GM23338 (cell line): Measurements from ENCODE around the gene PID1. TPM values are rescaled to one million over a fixed set of nuclear protein-coding genes. Genes with fewer than 3 reads are reported as not detected.

ENCODE experiments used
- ATAC-seq: fragments of 200-7000 bp; cut with Tn5 transposase; 3 replicates; pipeline ENCODE4 v1.9.1; 2020
- DNase-seq: peaks from one replicate; pipeline ENCODE4 v3.0.0-alpha.2; 2015; ENCODE audit warnings: low spot score
- H2AFZ ChIP-seq: fragments of 200-600 bp; sonication (generic); 2 replicates; pipeline ENCODE4 v1.8.0; 2016; ENCODE audit warnings: antibody characterized with exemption, mild to moderate bottlenecking, moderate library complexity
- H3F3A ChIP-seq: fragments of 200-600 bp; sonication (generic); replicated peaks from 2 replicates; pipeline ENCODE4 v1.8.0; 2017; ENCODE audit warnings: antibody characterized with exemption, mixed run types, low read depth
- H3K27ac ChIP-seq: fragments of 200-600 bp; sonication (generic); 2 replicates; pipeline ENCODE4 v1.6.1; 2016; ENCODE audit warnings: low read depth
- H3K27me3 ChIP-seq: fragments of 200-600 bp; sonication (generic); 2 replicates; pipeline ENCODE4 v1.8.0; 2016; ENCODE audit warnings: mild to moderate bottlenecking, mixed run types, moderate library complexity; ENCODE audit not compliant: insufficient read depth
- H3K36me3 ChIP-seq: fragments of 200-600 bp; sonication (generic); 2 replicates; pipeline ENCODE4 v1.8.0; 2016; ENCODE audit warnings: mild to moderate bottlenecking; ENCODE audit not compliant: insufficient read depth
- H3K4me1 ChIP-seq: fragments of 200-600 bp; sonication (generic); 2 replicates; pipeline ENCODE4 v1.8.0; 2016; ENCODE audit warnings: mild to moderate bottlenecking, moderate library complexity; ENCODE audit not compliant: insufficient read depth
- H3K4me2 ChIP-seq: fragments of 200-600 bp; sonication (generic); 2 replicates; pipeline ENCODE4 v1.7.1; 2017; ENCODE audit warnings: mixed run types
- H3K4me3 ChIP-seq: fragments of 200-600 bp; sonication (generic); 2 replicates; pipeline ENCODE4 v1.6.1; 2016; ENCODE audit warnings: mixed run types
- H3K79me2 ChIP-seq: fragments of 200-600 bp; sonication (generic); replicated peaks from 2 replicates; pipeline ENCODE4 v1.8.0; 2017; ENCODE audit warnings: mild to moderate bottlenecking; ENCODE audit not compliant: insufficient read depth
- H3K9me2 ChIP-seq: fragments of 200-600 bp; sonication (generic); 2 replicates; pipeline ENCODE4 v1.8.0; 2017; ENCODE audit not compliant: insufficient read depth
- H4K20me1 ChIP-seq: fragments of 200-600 bp; sonication (generic); replicated peaks from 2 replicates; pipeline ENCODE4 v1.8.0; 2017; ENCODE audit warnings: mild to moderate bottlenecking; ENCODE audit not compliant: insufficient read depth
- H3K27ac Mint-ChIP-seq: 2 replicates; pipeline ENCODE4 v1.8.0; 2020; ENCODE audit warnings: inconsistent platforms, mild to moderate bottlenecking, moderate library complexity, mixed read lengths
- H3K27me3 Mint-ChIP-seq: 3 replicates; pipeline ENCODE4 v1.8.0; 2022; ENCODE audit warnings: low read depth, mild to moderate bottlenecking, moderate library complexity, mixed read lengths, inconsistent platforms; ENCODE audit not compliant: insufficient read depth, poor library complexity
- H3K36me3 Mint-ChIP-seq: 3 replicates; pipeline ENCODE4 v1.8.0; 2021; ENCODE audit warnings: low read depth, mild to moderate bottlenecking, inconsistent platforms, moderate library complexity, mixed read lengths
- H3K4me1 Mint-ChIP-seq: 3 replicates; pipeline ENCODE4 v1.8.0; 2020; ENCODE audit warnings: mild to moderate bottlenecking, inconsistent platforms, mixed read lengths
- H3K4me3 Mint-ChIP-seq: 3 replicates; pipeline ENCODE4 v1.8.0; 2021; ENCODE audit warnings: moderate library complexity, mild to moderate bottlenecking, inconsistent platforms, mixed read lengths
- H3K9me3 Mint-ChIP-seq: 3 replicates; pipeline ENCODE4 v1.8.0; 2020; ENCODE audit warnings: moderate library complexity, mild to moderate bottlenecking, inconsistent platforms, mixed read lengths
- CREB1 ChIP-seq: fragments of 250-450 bp; sonication (Bioruptor Pico); IDR thresholded peaks from 2 replicates; pipeline ENCODE4 v1.5.0; 2020; ENCODE audit warnings: low read depth, mild to moderate bottlenecking, moderate library complexity
- EZH2 ChIP-seq: fragments of 200-600 bp; sonication (generic); IDR thresholded peaks from one replicate; pipeline ENCODE4 v1.8.0; 2017; ENCODE audit warnings: antibody characterized with exemption, mild to moderate bottlenecking, low read depth; ENCODE audit not compliant: unreplicated experiment
- EZH2phosphoT487 ChIP-seq: fragments of 200-600 bp; sonication (generic); IDR thresholded peaks from one replicate; pipeline ENCODE4 v1.8.1; 2018; ENCODE audit warnings: antibody characterized with exemption; ENCODE audit not compliant: unreplicated experiment
- JUNB ChIP-seq: IDR thresholded peaks from one replicate; pipeline ENCODE4 v1.6.1; 2016; ENCODE audit warnings: antibody characterized with exemption; ENCODE audit not compliant: unreplicated experiment
- NANOG ChIP-seq: IDR thresholded peaks from 2 replicates; pipeline ENCODE4 v1.6.1; 2016; ENCODE audit warnings: antibody characterized with exemption, borderline replicate concordance
- POLR2AphosphoS5 ChIP-seq: IDR thresholded peaks from 2 replicates; pipeline ENCODE4 v1.6.1; 2016; ENCODE audit warnings: antibody characterized with exemption, low read depth
- STAT1 ChIP-seq: IDR thresholded peaks from one replicate; pipeline ENCODE4 v1.6.1; 2016; ENCODE audit warnings: antibody characterized with exemption; ENCODE audit not compliant: unreplicated experiment
- ZNF114 ChIP-seq: fragments of 250-450 bp; sonication (Bioruptor Pico); IDR thresholded peaks from 2 replicates; pipeline ENCODE4 v1.5.0; 2020; ENCODE audit warnings: mild to moderate bottlenecking, moderate library complexity
- ZNF331 ChIP-seq: fragments of 250-450 bp; sonication (Bioruptor Pico); IDR thresholded peaks from 2 replicates; pipeline ENCODE4 v1.5.0; 2020; ENCODE audit warnings: low read depth, mild to moderate bottlenecking, moderate library complexity
- polyA plus RNA-seq: library from polyadenylated mRNA; unstranded; fragments of >200 nt; fragmentation: Nextera tagmentation; extraction: Ambion mirVana; gene quantifications from 2 replicates; pipeline ENCODE4 v1.2.1, GENCODE V29; 2016
- total RNA-seq: library from RNA; depleted of rRNA; stranded (reverse); fragments of >200 nt; shearing (Covaris generic); gene quantifications from 2 replicates; pipeline ENCODE4 v1.2.3, GENCODE V29; 2014
- TF ChIP-seq, protein P1 (sequence below): IDR thresholded peaks from one replicate; pipeline ENCODE4 v1.6.1; 2018; ENCODE audit warnings: antibody characterized with exemption; ENCODE audit not compliant: unreplicated experiment
- TF ChIP-seq, protein P2 (sequence below), 2 experiments: fragments of 200-600 bp in 1 of 2; sonication (generic) in 1 of 2; conservative IDR thresholded peaks; 2 replicates each; pipeline versions ENCODE4 v1.5.1 to v1.6.1; 2016 to 2017; ENCODE audit warnings: antibody characterized with exemption in 2 of 2, low read depth in 2 of 2, mild to moderate bottlenecking in 2 of 2, moderate library complexity in 1 of 2
- TF ChIP-seq, protein P3 (sequence below): IDR thresholded peaks from 2 replicates; pipeline ENCODE4 v1.6.1; 2016; ENCODE audit warnings: antibody characterized with exemption
- TF ChIP-seq, protein P4 (sequence below): fragments of 250-450 bp; sonication (Bioruptor Pico); IDR thresholded peaks from 2 replicates; pipeline ENCODE4 v1.5.0; 2020; ENCODE audit warnings: mild to moderate bottlenecking, moderate library complexity

Gene PID1
- total and polyA plus RNA-seq, 2 experiments from 2014 or later, result 1.7 to 2.4 TPM

DNA sequence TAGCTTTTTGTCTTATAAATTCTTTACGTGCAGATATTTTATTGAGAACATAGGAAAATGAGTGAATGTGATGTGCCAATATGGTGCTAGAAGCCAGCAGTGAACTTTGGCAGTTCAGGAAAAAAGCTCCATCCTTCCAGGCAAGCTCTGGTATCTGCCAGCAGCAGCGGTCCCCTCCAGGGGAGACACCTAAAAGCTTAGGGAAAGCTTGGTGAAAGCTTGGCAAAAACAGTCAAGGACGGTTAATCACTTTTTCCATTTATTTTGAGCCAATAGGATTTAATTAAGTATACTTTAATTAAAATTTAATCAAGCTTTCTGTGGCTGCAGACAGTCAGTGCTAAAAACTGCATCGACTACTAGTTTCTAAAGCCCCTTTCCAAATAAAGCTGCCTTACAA lies 60.4 kb downstream of the PID1 start:
- H3K36me3 Mint-ChIP-seq, result 0 out of 3 replicates have a peak, but pooled peaks cover 3% of the 10 kb centered on the region
- H3K27me3 ChIP-seq, result no peaks in the 10 kb centered on the region
- no peak overlapping the region for H3K4me2 ChIP-seq
- H3K27ac Mint-ChIP-seq, result no peak overlapping the region
- H3K4me3 ChIP-seq, result no peak overlapping the region
- peaks cover 11% of the 10 kb centered on the region; the same call in 1 of the 2 replicates for H3K4me1 ChIP-seq
- no peaks in the 10 kb centered on the region for H3F3A ChIP-seq
- TF ChIP-seq ZNF114 (CRISPR knock-in tag) (no peak), CREB1 (CRISPR knock-in tag) (no peak), ZNF331 (CRISPR knock-in tag) (no peak), POLR2AphosphoS5 (no peak), EZH2 (no peak), JUNB (no peak), NANOG (no peak), EZH2phosphoT487 (no peak), STAT1 (no peak)
- TF ChIP-seq, protein P1, sequence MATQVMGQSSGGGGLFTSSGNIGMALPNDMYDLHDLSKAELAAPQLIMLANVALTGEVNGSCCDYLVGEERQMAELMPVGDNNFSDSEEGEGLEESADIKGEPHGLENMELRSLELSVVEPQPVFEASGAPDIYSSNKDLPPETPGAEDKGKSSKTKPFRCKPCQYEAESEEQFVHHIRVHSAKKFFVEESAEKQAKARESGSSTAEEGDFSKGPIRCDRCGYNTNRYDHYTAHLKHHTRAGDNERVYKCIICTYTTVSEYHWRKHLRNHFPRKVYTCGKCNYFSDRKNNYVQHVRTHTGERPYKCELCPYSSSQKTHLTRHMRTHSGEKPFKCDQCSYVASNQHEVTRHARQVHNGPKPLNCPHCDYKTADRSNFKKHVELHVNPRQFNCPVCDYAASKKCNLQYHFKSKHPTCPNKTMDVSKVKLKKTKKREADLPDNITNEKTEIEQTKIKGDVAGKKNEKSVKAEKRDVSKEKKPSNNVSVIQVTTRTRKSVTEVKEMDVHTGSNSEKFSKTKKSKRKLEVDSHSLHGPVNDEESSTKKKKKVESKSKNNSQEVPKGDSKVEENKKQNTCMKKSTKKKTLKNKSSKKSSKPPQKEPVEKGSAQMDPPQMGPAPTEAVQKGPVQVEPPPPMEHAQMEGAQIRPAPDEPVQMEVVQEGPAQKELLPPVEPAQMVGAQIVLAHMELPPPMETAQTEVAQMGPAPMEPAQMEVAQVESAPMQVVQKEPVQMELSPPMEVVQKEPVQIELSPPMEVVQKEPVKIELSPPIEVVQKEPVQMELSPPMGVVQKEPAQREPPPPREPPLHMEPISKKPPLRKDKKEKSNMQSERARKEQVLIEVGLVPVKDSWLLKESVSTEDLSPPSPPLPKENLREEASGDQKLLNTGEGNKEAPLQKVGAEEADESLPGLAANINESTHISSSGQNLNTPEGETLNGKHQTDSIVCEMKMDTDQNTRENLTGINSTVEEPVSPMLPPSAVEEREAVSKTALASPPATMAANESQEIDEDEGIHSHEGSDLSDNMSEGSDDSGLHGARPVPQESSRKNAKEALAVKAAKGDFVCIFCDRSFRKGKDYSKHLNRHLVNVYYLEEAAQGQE, result no peak
- TF ChIP-seq, protein P2, sequence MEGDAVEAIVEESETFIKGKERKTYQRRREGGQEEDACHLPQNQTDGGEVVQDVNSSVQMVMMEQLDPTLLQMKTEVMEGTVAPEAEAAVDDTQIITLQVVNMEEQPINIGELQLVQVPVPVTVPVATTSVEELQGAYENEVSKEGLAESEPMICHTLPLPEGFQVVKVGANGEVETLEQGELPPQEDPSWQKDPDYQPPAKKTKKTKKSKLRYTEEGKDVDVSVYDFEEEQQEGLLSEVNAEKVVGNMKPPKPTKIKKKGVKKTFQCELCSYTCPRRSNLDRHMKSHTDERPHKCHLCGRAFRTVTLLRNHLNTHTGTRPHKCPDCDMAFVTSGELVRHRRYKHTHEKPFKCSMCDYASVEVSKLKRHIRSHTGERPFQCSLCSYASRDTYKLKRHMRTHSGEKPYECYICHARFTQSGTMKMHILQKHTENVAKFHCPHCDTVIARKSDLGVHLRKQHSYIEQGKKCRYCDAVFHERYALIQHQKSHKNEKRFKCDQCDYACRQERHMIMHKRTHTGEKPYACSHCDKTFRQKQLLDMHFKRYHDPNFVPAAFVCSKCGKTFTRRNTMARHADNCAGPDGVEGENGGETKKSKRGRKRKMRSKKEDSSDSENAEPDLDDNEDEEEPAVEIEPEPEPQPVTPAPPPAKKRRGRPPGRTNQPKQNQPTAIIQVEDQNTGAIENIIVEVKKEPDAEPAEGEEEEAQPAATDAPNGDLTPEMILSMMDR (conservative IDR thresholded peaks at IDR 0.05; ENCODE audit: low read depth in 2 of 2), result no peak
- TF ChIP-seq, protein P3, sequence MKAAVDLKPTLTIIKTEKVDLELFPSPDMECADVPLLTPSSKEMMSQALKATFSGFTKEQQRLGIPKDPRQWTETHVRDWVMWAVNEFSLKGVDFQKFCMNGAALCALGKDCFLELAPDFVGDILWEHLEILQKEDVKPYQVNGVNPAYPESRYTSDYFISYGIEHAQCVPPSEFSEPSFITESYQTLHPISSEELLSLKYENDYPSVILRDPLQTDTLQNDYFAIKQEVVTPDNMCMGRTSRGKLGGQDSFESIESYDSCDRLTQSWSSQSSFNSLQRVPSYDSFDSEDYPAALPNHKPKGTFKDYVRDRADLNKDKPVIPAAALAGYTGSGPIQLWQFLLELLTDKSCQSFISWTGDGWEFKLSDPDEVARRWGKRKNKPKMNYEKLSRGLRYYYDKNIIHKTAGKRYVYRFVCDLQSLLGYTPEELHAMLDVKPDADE, result no peak
- TF ChIP-seq, protein P4, sequence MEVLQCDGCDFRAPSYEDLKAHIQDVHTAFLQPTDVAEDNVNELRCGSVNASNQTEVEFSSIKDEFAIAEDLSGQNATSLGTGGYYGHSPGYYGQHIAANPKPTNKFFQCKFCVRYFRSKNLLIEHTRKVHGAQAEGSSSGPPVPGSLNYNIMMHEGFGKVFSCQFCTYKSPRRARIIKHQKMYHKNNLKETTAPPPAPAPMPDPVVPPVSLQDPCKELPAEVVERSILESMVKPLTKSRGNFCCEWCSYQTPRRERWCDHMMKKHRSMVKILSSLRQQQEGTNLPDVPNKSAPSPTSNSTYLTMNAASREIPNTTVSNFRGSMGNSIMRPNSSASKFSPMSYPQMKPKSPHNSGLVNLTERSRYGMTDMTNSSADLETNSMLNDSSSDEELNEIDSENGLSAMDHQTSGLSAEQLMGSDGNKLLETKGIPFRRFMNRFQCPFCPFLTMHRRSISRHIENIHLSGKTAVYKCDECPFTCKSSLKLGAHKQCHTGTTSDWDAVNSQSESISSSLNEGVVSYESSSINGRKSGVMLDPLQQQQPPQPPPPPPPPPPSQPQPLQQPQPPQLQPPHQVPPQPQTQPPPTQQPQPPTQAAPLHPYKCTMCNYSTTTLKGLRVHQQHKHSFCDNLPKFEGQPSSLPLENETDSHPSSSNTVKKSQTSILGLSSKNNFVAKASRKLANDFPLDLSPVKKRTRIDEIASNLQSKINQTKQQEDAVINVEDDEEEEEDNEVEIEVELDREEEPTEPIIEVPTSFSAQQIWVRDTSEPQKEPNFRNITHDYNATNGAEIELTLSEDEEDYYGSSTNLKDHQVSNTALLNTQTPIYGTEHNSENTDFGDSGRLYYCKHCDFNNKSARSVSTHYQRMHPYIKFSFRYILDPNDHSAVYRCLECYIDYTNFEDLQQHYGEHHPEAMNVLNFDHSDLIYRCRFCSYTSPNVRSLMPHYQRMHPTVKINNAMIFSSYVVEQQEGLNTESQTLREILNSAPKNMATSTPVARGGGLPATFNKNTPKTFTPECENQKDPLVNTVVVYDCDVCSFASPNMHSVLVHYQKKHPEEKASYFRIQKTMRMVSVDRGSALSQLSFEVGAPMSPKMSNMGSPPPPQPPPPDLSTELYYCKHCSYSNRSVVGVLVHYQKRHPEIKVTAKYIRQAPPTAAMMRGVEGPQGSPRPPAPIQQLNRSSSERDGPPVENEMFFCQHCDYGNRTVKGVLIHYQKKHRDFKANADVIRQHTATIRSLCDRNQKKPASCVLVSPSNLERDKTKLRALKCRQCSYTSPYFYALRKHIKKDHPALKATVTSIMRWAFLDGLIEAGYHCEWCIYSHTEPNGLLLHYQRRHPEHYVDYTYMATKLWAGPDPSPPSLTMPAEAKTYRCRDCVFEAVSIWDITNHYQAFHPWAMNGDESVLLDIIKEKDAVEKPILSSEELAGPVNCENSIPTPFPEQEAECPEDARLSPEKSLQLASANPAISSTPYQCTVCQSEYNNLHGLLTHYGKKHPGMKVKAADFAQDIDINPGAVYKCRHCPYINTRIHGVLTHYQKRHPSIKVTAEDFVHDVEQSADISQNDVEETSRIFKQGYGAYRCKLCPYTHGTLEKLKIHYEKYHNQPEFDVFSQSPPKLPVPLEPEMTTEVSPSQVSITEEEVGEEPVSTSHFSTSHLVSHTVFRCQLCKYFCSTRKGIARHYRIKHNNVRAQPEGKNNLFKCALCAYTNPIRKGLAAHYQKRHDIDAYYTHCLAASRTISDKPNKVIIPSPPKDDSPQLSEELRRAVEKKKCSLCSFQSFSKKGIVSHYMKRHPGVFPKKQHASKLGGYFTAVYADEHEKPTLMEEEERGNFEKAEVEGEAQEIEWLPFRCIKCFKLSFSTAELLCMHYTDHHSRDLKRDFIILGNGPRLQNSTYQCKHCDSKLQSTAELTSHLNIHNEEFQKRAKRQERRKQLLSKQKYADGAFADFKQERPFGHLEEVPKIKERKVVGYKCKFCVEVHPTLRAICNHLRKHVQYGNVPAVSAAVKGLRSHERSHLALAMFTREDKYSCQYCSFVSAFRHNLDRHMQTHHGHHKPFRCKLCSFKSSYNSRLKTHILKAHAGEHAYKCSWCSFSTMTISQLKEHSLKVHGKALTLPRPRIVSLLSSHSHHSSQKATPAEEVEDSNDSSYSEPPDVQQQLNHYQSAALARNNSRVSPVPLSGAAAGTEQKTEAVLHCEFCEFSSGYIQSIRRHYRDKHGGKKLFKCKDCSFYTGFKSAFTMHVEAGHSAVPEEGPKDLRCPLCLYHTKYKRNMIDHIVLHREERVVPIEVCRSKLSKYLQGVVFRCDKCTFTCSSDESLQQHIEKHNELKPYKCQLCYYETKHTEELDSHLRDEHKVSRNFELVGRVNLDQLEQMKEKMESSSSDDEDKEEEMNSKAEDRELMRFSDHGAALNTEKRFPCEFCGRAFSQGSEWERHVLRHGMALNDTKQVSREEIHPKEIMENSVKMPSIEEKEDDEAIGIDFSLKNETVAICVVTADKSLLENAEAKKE (CRISPR knock-in tag), result no peak
- H3K79me2 ChIP-seq, result no peaks in the 10 kb centered on the region
- no peaks in the 10 kb centered on the region; the same call in 2 of the 3 replicates for H3K9me3 Mint-ChIP-seq
- H3K4me3 Mint-ChIP-seq, result no peak overlapping the region
- H3K4me1 Mint-ChIP-seq, result peaks cover 10% of the 10 kb centered on the region
- 0 out of 2 replicates have a peak, but pooled peaks cover 4% of the 10 kb centered on the region for H3K9me2 ChIP-seq
- no peak overlapping the region for H2AFZ ChIP-seq
- H3K27me3 Mint-ChIP-seq, result peaks cover 1% of the 10 kb centered on the region
- ATAC-seq (no peak), DNase-seq (no peak)
- H3K36me3 ChIP-seq, result no peaks in the 10 kb centered on the region
- H4K20me1 ChIP-seq, result no peaks in the 10 kb centered on the region
- H3K27ac ChIP-seq, result no peak overlapping the region
